GM12874 (cell line): ENCODE data around the gene SPRN.

Experiments
- TF ChIP-seq, protein P1 (sequence below): IDR thresholded peaks from 2 replicates; pipeline ENCODE4 v1.5.1; 2011; ENCODE audit warnings: low read depth, mild to moderate bottlenecking, control low read depth, low read length, moderate library complexity; ENCODE audit not compliant: insufficient read depth

SPRN gene

DNA sequence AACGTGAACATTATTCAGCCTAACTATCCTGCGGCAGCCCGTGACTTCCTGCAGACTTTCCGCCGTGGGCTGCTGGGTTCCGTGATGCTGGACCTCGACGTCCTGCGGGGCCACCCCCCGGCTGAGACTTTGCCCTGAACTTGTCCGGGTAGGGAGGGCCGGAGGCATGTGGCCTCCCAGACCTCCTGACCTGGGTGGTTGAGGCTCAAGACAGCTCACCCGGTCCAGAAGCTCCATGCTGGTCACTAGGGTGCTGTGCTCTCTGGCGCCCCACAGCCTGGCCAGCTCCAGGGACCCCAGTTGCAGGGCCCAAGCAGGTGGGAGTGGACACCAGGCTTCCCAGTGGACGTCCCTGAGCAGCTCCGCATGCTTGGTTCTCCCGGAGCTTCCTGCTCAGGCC, 4.4 kb downstream of the SPRN start:
- TF ChIP-seq, protein P1, sequence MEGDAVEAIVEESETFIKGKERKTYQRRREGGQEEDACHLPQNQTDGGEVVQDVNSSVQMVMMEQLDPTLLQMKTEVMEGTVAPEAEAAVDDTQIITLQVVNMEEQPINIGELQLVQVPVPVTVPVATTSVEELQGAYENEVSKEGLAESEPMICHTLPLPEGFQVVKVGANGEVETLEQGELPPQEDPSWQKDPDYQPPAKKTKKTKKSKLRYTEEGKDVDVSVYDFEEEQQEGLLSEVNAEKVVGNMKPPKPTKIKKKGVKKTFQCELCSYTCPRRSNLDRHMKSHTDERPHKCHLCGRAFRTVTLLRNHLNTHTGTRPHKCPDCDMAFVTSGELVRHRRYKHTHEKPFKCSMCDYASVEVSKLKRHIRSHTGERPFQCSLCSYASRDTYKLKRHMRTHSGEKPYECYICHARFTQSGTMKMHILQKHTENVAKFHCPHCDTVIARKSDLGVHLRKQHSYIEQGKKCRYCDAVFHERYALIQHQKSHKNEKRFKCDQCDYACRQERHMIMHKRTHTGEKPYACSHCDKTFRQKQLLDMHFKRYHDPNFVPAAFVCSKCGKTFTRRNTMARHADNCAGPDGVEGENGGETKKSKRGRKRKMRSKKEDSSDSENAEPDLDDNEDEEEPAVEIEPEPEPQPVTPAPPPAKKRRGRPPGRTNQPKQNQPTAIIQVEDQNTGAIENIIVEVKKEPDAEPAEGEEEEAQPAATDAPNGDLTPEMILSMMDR: no peak

GRCh38 chr10:133419211-133419950, 5.0 kb downstream of the SPRN start:
- TF ChIP-seq, protein P1: no peak

DNA sequence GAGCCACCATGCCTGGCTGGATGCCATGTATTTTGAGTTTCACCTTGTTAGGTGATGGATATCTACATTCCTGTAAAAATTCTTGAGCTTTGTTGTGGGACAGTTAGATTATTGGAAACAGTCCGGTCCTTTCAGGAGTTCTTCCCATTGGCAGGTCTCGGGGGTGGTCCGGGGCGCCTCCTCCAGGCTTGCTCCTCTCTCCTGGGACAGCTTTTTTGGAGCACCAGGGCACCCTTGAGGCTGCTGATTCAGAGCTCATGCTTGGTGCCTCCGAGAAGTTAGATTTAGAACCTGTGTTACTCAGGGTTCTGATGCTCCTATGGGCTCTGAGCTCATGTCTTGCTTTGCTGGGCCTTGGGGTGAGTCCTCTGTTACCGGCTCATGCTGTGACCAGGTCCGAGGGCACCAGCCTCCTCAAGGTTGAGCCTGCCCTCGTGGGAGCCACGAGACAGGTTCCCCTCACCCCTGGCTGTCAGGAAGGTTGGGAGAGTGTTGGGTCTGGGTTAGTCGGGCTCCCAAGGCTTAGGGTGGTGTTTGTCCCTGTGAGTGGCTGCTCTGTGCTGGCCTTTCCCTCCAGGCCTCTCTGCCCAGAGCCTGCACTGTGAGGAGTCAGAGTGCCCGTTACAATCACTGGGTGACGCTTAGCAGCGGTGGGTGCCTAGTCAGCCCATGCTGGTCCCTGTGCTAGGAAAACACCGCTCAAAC, 6.0 kb downstream of the SPRN start:
- TF ChIP-seq, protein P1: no peak

- TF ChIP-seq, protein P1: no peak
Observed at GRCh38 chr10:133415752-133416151, 8.7 kb downstream of the SPRN start.

- TF ChIP-seq, protein P1: no peak
Observed at GRCh38 chr10:133412381-133412711, 12.1 kb downstream of the SPRN start.

- TF ChIP-seq, protein P1: no peak
Observed at GRCh38 chr10:133411523-133412380, 12.7 kb downstream of the SPRN start.
